ENCODE data around the gene CHRDL2. TPM values are rescaled to one million over a fixed set of nuclear protein-coding genes. Genes with fewer than 3 reads are reported as not detected.

Gene CHRDL2
- total RNA-seq, 4 donors from 2014 or later: 0.19 to 0.97 TPM; not detected in 2

GRCh38 chr11:74713686-74714085 lies 17.5 kb downstream of the CHRDL2 start:
- no peaks in the 10 kb centered on the region for H3K36me3 ChIP-seq
- peaks cover 0 to 32% (median 13%) of the 10 kb centered on the region in 3 donors for H3K4me1 ChIP-seq
- TF ChIP-seq CTCF (IDR thresholded peaks at IDR 0.05): no peak
- no peak for TF ChIP-seq POLR2A (IDR thresholded peaks at IDR 0.05)
- intact Hi-C loops (cut with DNase I): no loop called here
- no peak overlapping the region for H3K27ac ChIP-seq
- no peaks in the 10 kb centered on the region for H3K27me3 ChIP-seq
- DNase-seq: no peak
- 78 to 81% methylated on average over 4 of the region's 4 CpGs for WGBS, 2 donors
- no peaks in the 10 kb centered on the region for H3K9me3 ChIP-seq
- H3K4me3 ChIP-seq: no peak overlapping the region

- Histone ChIP-seq H3K36me3 (no peaks in the 10 kb centered on the region), H3K27ac (peak overlapping the region in 1 of 4 donors; percentile 16), H3K4me1 (peaks cover 0 to 11% (median 0%) of the 10 kb centered on the region in 3 donors), H3K27me3 (no peaks in the 10 kb centered on the region), H3K9me3 (no peaks in the 10 kb centered on the region), H3K4me3 (no peak overlapping the region)
- intact Hi-C loops (cut with DNase I): no loop called here
- no peak for DNase-seq
- 57 to 58% methylated on average over 5 of the region's 8 CpGs for WGBS, 2 donors
- TF ChIP-seq POLR2A (IDR thresholded peaks at IDR 0.05) (no peak), CTCF (IDR thresholded peaks at IDR 0.05) (no peak)
Observed at GRCh38 chr11:74710281-74710938, 20.8 kb downstream of the CHRDL2 start.

- Histone ChIP-seq H3K27ac (no peak overlapping the region), H3K4me3 (no peak overlapping the region), H3K36me3 (no peaks in the 10 kb centered on the region), H3K9me3 (no peaks in the 10 kb centered on the region), H3K4me1 (peaks cover 0 to 11% (median 0%) of the 10 kb centered on the region in 3 donors), H3K27me3 (no peaks in the 10 kb centered on the region)
- no peak for DNase-seq
- TF ChIP-seq CTCF (IDR thresholded peaks at IDR 0.05) (no peak), POLR2A (IDR thresholded peaks at IDR 0.05) (no peak)
- intact Hi-C loops (cut with DNase I): no loop called here
- 68 to 70% methylated on average over 3 of the region's 3 CpGs for WGBS, 2 donors
Observed at GRCh38 chr11:74709175-74709574, 22.1 kb downstream of the CHRDL2 start.

GRCh38 chr11:74707602-74708510 lies 23.4 kb downstream of the CHRDL2 start:
- H3K27me3 ChIP-seq: no peaks in the 10 kb centered on the region
- peaks cover 0 to 11% (median 0%) of the 10 kb centered on the region in 3 donors for H3K4me1 ChIP-seq
- H3K36me3 ChIP-seq: no peaks in the 10 kb centered on the region
- intact Hi-C loops (cut with DNase I): no loop called here
- no peaks in the 10 kb centered on the region for H3K9me3 ChIP-seq
- H3K27ac ChIP-seq: no peak overlapping the region
- WGBS, 2 donors: 81 to 82% methylated on average over 5 to 9 of the region's 10 CpGs
- H3K4me3 ChIP-seq: no peak overlapping the region
- DNase-seq: no peak
- TF ChIP-seq POLR2A (IDR thresholded peaks at IDR 0.05) (no peak), CTCF (IDR thresholded peaks at IDR 0.05) (no peak)

- 86 to 92% methylated on average over 2 to 3 of the region's 3 CpGs for WGBS, 2 donors
- H3K9me3 ChIP-seq: no peaks in the 10 kb centered on the region
- intact Hi-C loops (cut with DNase I): no loop called here
- no peak overlapping the region for H3K27ac ChIP-seq
- DNase-seq: no peak
- no peaks in the 10 kb centered on the region for H3K27me3 ChIP-seq
- no peak for TF ChIP-seq CTCF (IDR thresholded peaks at IDR 0.05)
- TF ChIP-seq POLR2A (IDR thresholded peaks at IDR 0.05): no peak
- no peaks in the 10 kb centered on the region for H3K36me3 ChIP-seq
- H3K4me1 ChIP-seq: peaks cover 0 to 16% (median 0%) of the 10 kb centered on the region in 3 donors
- H3K4me3 ChIP-seq: no peak overlapping the region
Observed at GRCh38 chr11:74707182-74707581, 24.0 kb downstream of the CHRDL2 start.
